Right lobe of liver (tissue), 6 donors: ENCODE data around the gene BRSK2. TPM values are rescaled to one million over a fixed set of nuclear protein-coding genes. Genes with fewer than 3 reads are reported as not detected.

Experiments
- ATAC-seq, 4 donors: fragments of 200-7000 bp; cut with Tn5 transposase; one replicate each; pipeline ENCODE4 v1.9.1; 2020; ENCODE audit warnings: mild to moderate bottlenecking in 4 of 4, moderate library complexity in 4 of 4
- DNase-seq, 3 donors: peaks; one replicate each; pipeline ENCODE4 v3.0.0-alpha.2; 2020
- H3K27ac ChIP-seq, 3 donors: fragments of 200-600 bp; one replicate each; pipeline ENCODE4 v1.8.0; 2022
- H3K27me3 ChIP-seq, 2 donors: fragments of 200-600 bp; one replicate each; pipeline ENCODE4 v1.8.0; 2022
- H3K36me3 ChIP-seq, 4 donors: fragments of 200-600 bp; sonication (generic) in 1 of 4; one replicate each; pipeline versions ENCODE4 v1.5.1 to v1.8.0; 2017 to 2022; ENCODE audit warnings: control low read depth in 1 of 4
- H3K4me1 ChIP-seq, 4 donors: fragments of 200-600 bp; sonication (generic) in 1 of 4; one replicate each; pipeline versions ENCODE4 v1.5.1 to v1.8.0; 2017 to 2022; ENCODE audit warnings: control low read depth in 1 of 4
- H3K4me3 ChIP-seq, 3 donors: fragments of 200-600 bp; one replicate each; pipeline ENCODE4 v1.8.0; 2022
- H3K9me3 ChIP-seq, 4 donors: fragments of 200-600 bp; sonication (generic) in 1 of 4; one replicate each; pipeline versions ENCODE4 v1.5.1 to v1.8.0; 2017 to 2022; ENCODE audit warnings: control low read depth in 1 of 4
- CTCF ChIP-seq, 4 donors: fragments of 200-600 bp in 3 of 4; fragments of 450-650 bp in 1 of 4; IDR thresholded peaks; one replicate each; pipeline versions ENCODE4 v1.5.1 to v1.8.0; 2016 to 2022; ENCODE audit warnings: antibody characterized with exemption in 4 of 4, mild to moderate bottlenecking in 2 of 4
- POLR2A ChIP-seq: fragments of 450-650 bp; IDR thresholded peaks from one replicate; pipeline ENCODE4 v1.6.1; 2017; ENCODE audit warnings: antibody characterized with exemption, mild to moderate bottlenecking
- WGBS: methylation state at CpG from one replicate; pipeline ENCODE4 v1.1.6; 2018; ENCODE audit warnings: low coverage, low lambda C conversion rate; ENCODE audit not compliant: insufficient coverage; ENCODE audit errors: missing lambda C conversion rate; 5-methylcytosine and 5-hydroxymethylcytosine counted together
- intact Hi-C, 2 donors: fragments of 100-400 bp; cut with DNase I; formaldehyde crosslinking; loops; one replicate each; pipeline versions ENCODE4 v1.11.2 to v1.14.1; 2022
- total RNA-seq, 6 experiments: library from RNA; depleted of rRNA in 2 of 6; stranded (reverse); fragments of >200 nt in 2 of 6; fragmentation: NEBNext Ultra II Directional in 3 of 6; extraction: Animal tissue kit (Norgen Biotek cat#: 25700) in 3 of 6; gene quantifications; one replicate each; pipeline versions ENCODE4 v1.1.0 to v1.2.4, GENCODE V29; 2016 to 2023
- donor health status: DM: no; HTN: yes; CAD: no.
- donor health status: DM: no; HTN: no; CAD: no.
- donor health status: DM: no; HTN: no; CAD: no.
- donor health status: DM: no; HTN: yes; CAD: no.
- donor health status: DM: no; HTN: yes; CAD: no.

The BRSK2 gene
- total RNA-seq, 6 experiments from 2014 or later: 0.12 to 0.49 TPM; not detected in 4

DNA sequence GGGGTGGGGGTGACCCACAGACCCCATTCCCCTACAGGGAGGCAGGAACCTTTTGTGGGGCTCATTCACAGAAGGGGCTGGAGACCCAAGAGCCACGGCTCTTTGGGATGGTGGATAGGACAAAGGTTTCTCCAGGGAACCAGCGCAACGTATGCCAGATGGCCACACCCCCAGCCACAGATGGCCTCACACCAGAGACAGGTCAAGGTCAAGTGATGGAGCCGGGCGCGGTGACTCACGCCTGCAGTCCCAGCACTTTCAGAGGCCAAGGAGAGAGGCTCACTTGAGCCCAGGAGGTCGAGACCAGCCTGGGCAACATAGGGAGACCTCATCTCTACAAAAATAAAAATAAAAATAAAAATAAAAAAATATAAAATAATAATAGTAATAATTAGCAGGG is 17.1 kb upstream of the BRSK2 start:
- no peak for TF ChIP-seq POLR2A
- Histone ChIP-seq H3K27me3 (no peaks in the 10 kb centered on the region), H3K36me3 (no peaks in the 10 kb centered on the region), H3K4me1 (no peaks in the 10 kb centered on the region), H3K27ac (no peak overlapping the region), H3K4me3 (no peak overlapping the region), H3K9me3 (no peaks in the 10 kb centered on the region)
- no peak for ATAC-seq
- WGBS: 65% methylated on average over 7 of the region's 8 CpGs
- intact Hi-C loops: no loop called here
- no peak for DNase-seq

- TF ChIP-seq POLR2A (no peak), CTCF (IDR thresholded peaks at IDR 0.05) (no peak)
- H3K4me3 ChIP-seq: no peak overlapping the region
- H3K4me1 ChIP-seq: no peaks in the 10 kb centered on the region
- intact Hi-C loops: no loop called here
- H3K36me3 ChIP-seq: no peaks in the 10 kb centered on the region
- H3K9me3 ChIP-seq: no peaks in the 10 kb centered on the region
- ATAC-seq (no peak), DNase-seq (no peak)
- H3K27me3 ChIP-seq: no peaks in the 10 kb centered on the region
- H3K27ac ChIP-seq: no peak overlapping the region
- WGBS: 60% methylated on average over 9 of the region's 22 CpGs
These were observed 16.1 kb upstream of the BRSK2 start for GRCh38 chr11:1373536-1374214.

GRCh38 chr11:1375161-1375954 is 14.4 kb upstream of the BRSK2 start:
- Histone ChIP-seq H3K4me1 (no peaks in the 10 kb centered on the region), H3K27me3 (no peaks in the 10 kb centered on the region), H3K9me3 (no peaks in the 10 kb centered on the region), H3K36me3 (no peaks in the 10 kb centered on the region), H3K4me3 (no peak overlapping the region), H3K27ac (no peak overlapping the region)
- no CpG with 5 or more reads among the region's 25 CpGs for WGBS
- ATAC-seq: peak in 1 of 4 donors; percentile 11
- intact Hi-C loops: no loop called here
- no peak for TF ChIP-seq CTCF (IDR thresholded peaks at IDR 0.05)
- TF ChIP-seq POLR2A: no peak
- DNase-seq: peak in 1 of 3 donors; percentile 46

- Histone ChIP-seq H3K4me3 (no peak overlapping the region), H3K4me1 (no peaks in the 10 kb centered on the region), H3K27me3 (no peaks in the 10 kb centered on the region), H3K27ac (no peak overlapping the region), H3K9me3 (no peaks in the 10 kb centered on the region), H3K36me3 (no peaks in the 10 kb centered on the region)
- intact Hi-C loops: no loop called here
- DNase-seq: no peak
- TF ChIP-seq CTCF (IDR thresholded peaks at IDR 0.05) (no peak), POLR2A (no peak)
- peak in 1 of 4 donors; percentile 7 for ATAC-seq
- 100% methylated on average over 2 of the region's 17 CpGs for WGBS
These were observed 13.8 kb upstream of the BRSK2 start for GRCh38 chr11:1375955-1376258.

- no peak for TF ChIP-seq CTCF (IDR thresholded peaks at IDR 0.05)
- TF ChIP-seq POLR2A: no peak
- 53% methylated on average over 9 of the region's 14 CpGs for WGBS
- Histone ChIP-seq H3K4me3 (no peak overlapping the region), H3K9me3 (no peaks in the 10 kb centered on the region), H3K36me3 (no peaks in the 10 kb centered on the region), H3K27ac (no peak overlapping the region), H3K4me1 (no peaks in the 10 kb centered on the region), H3K27me3 (no peaks in the 10 kb centered on the region)
- intact Hi-C loops: no loop called here
- DNase-seq (no peak), ATAC-seq (no peak)
These were observed 12.4 kb upstream of the BRSK2 start for GRCh38 chr11:1377231-1377780.
